ENCODE results near the gene PALD1.

The PALD1 gene

DNA sequence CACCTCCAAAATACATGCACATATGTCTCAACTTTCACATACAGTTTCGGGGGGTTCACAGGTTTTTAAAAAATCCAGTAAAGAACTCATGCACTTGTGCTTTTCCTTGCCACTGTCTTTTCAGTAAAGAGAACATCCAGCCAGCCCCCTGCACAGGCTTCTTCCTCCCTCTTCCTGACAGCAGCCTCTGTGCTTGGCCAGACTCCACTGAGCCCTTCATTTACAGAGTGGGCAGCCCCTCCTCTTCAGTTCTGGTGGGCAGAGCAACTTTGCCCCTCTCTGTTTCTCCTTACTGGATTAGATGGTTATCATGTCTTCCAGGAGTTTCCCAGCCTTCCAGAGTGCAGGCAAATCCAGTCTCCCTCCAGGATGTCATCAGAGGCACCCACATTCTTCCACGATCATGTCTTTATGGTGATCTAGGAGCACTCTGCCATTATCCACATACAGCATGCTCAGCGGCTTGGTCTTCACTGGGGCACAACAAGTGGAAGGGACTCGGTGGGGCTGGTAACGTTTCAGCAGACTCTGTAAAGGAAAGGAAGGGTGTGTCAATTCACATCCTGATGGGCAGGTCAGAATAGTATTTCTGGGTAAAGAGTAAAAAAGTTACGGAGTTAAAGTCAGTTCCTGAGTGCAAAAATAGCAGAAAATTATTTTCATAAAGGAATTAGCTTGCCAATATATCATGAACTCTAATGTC, 45.9 kb upstream of the PALD1 start:
- Histone ChIP-seq H3K4me3 (ENCODE audit: low read length) (no peak overlapping the region), H3K9me3 (ENCODE audit: control insufficient read depth, insufficient read depth, low read length) (no peaks in the 10 kb centered on the region), H4K20me1 (ENCODE audit: control insufficient read depth, insufficient read depth, low read depth, low read length) (no peaks in the 10 kb centered on the region), H3K4me2 (ENCODE audit: low read length) (no peak overlapping the region), H3K4me1 (ENCODE audit: control insufficient read depth, low read length) (no peaks in the 10 kb centered on the region), H3K9me2 (replicated peaks; ENCODE audit: control insufficient read depth, low read length) (no peaks in the 10 kb centered on the region), H3K36me3 (ENCODE audit: control insufficient read depth, low read length) (peaks cover under 1% of the 10 kb centered on the region), H3K27me3 (ENCODE audit: control insufficient read depth, low read length) (no peaks in the 10 kb centered on the region), H3K27ac (ENCODE audit: low read depth, low read length) (no peak overlapping the region), H3F3A (ENCODE audit: control insufficient read depth, insufficient read depth) (no peaks in the 10 kb centered on the region), H3K79me2 (ENCODE audit: control insufficient read depth, low read length) (no peaks in the 10 kb centered on the region)
- TF ChIP-seq, protein P1, sequence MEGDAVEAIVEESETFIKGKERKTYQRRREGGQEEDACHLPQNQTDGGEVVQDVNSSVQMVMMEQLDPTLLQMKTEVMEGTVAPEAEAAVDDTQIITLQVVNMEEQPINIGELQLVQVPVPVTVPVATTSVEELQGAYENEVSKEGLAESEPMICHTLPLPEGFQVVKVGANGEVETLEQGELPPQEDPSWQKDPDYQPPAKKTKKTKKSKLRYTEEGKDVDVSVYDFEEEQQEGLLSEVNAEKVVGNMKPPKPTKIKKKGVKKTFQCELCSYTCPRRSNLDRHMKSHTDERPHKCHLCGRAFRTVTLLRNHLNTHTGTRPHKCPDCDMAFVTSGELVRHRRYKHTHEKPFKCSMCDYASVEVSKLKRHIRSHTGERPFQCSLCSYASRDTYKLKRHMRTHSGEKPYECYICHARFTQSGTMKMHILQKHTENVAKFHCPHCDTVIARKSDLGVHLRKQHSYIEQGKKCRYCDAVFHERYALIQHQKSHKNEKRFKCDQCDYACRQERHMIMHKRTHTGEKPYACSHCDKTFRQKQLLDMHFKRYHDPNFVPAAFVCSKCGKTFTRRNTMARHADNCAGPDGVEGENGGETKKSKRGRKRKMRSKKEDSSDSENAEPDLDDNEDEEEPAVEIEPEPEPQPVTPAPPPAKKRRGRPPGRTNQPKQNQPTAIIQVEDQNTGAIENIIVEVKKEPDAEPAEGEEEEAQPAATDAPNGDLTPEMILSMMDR (IDR thresholded peaks at IDR 0.05; ENCODE audit: low read depth, low read length, poor library complexity, severe bottlenecking): no peak
- no peak for TF ChIP-seq EZH2phosphoT487 (IDR thresholded peaks at IDR 0.05; ENCODE audit: borderline replicate concordance, low read length)

DNA sequence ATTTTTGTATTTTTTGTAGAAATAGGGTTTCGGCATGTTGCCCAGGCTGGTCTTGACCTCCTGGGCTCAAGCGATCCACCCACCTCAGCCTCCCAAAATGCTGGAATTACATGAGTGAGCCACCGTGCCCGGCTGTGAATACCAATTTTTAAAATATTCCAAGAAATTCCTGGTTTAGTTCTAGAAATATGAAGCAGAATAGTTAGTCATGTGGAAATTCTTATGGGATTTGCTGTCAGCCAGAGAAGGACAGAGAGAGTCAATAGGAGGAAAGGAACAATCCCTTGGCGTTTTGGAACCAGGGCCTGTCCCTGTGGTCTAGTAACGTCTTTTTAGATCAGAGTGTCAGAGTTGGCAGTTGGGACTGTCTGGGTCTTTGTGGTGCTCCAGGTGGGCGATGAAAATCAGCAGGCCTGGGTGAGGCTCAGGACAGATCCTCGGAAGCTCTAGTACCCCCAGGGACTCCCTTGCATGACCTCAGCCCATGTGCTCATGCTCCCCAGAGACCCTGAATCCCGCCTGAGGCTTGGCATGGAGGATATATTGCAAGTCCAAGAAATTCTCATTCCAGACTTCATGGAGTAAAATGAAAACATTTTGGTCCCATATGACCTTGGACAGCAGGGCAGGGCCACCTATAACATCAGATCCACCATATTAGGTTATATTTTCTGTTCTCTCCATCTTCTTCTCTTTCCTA, 44.8 kb upstream of the PALD1 start:
- Histone ChIP-seq H3K36me3 (ENCODE audit: control insufficient read depth, low read length) (no peaks in the 10 kb centered on the region; the same call in 1 of the 2 replicates), H3K27ac (ENCODE audit: low read depth, low read length) (no peak overlapping the region), H4K20me1 (ENCODE audit: control insufficient read depth, insufficient read depth, low read depth, low read length) (no peaks in the 10 kb centered on the region), H3K27me3 (ENCODE audit: control insufficient read depth, low read length) (no peaks in the 10 kb centered on the region), H3K4me1 (ENCODE audit: control insufficient read depth, low read length) (no peaks in the 10 kb centered on the region), H3F3A (ENCODE audit: control insufficient read depth, insufficient read depth) (no peaks in the 10 kb centered on the region), H3K4me2 (ENCODE audit: low read length) (no peak overlapping the region), H3K4me3 (ENCODE audit: low read length) (no peak overlapping the region), H3K9me3 (ENCODE audit: control insufficient read depth, insufficient read depth, low read length) (no peaks in the 10 kb centered on the region), H3K79me2 (ENCODE audit: control insufficient read depth, low read length) (no peaks in the 10 kb centered on the region), H3K9me2 (replicated peaks; ENCODE audit: control insufficient read depth, low read length) (no peaks in the 10 kb centered on the region)
- TF ChIP-seq, protein P1 (IDR thresholded peaks at IDR 0.05; ENCODE audit: low read depth, low read length, poor library complexity, severe bottlenecking): no peak
- no peak for TF ChIP-seq EZH2phosphoT487 (IDR thresholded peaks at IDR 0.05; ENCODE audit: borderline replicate concordance, low read length)

DNA sequence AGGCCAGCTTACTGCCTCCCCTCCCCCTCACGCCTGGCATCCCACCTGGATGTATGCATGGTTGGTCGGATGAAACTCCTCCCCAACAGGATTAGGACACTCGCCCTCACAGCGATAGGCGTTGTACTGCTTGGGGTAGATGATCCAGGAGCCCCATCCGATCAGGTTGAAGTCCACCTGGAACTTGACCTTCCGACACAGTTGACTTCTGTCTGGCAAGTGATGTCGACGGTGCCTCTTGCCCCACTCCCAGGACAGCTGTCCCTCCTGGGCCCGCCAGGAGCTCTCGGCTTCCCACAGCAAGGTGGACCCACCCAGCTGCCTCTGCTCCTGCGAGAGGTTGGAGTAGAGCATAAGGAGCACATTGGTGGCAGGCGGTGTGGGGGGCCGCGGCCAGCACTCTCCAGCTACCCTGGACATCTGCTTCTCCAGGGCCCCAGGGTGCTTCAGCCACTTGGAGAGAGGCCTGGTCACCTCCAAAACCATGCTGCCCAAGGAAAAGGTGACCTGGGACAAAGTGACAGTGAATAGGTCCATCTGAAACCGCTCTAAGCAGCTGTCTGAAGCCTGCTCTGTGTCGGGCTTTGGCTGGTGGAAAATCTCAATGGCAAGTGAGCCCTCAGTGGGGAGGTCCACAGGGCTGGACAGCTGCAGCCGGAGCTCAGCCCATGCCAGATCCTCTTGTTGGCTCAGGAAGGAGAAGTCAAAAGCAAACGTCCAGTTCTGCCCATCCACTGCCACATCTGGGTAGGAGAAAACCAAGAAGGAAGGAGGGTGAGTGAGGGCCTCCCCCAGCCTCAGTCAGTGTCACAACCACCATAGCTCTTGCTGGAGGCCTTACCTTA, 43.1 kb upstream of the PALD1 start:
- H3K9me2 ChIP-seq (replicated peaks; ENCODE audit: control insufficient read depth, low read length): no peaks in the 10 kb centered on the region
- no peaks in the 10 kb centered on the region for H3K79me2 ChIP-seq (ENCODE audit: control insufficient read depth, low read length)
- TF ChIP-seq EZH2phosphoT487 (IDR thresholded peaks at IDR 0.05; ENCODE audit: borderline replicate concordance, low read length): no peak
- TF ChIP-seq, protein P1 (IDR thresholded peaks at IDR 0.05; ENCODE audit: low read depth, low read length, poor library complexity, severe bottlenecking): no peak

More for the DNA sequence above, 43.1 kb upstream of the PALD1 start:
- Histone ChIP-seq H3K4me3 (ENCODE audit: low read length) (no peak overlapping the region), H3K4me2 (ENCODE audit: low read length) (no peak overlapping the region), H3K27me3 (ENCODE audit: control insufficient read depth, low read length) (no peaks in the 10 kb centered on the region), H3K9me3 (ENCODE audit: control insufficient read depth, insufficient read depth, low read length) (no peaks in the 10 kb centered on the region), H3K27ac (ENCODE audit: low read depth, low read length) (no peak overlapping the region), H3K36me3 (ENCODE audit: control insufficient read depth, low read length) (no peaks in the 10 kb centered on the region), H3F3A (ENCODE audit: control insufficient read depth, insufficient read depth) (no peaks in the 10 kb centered on the region), H4K20me1 (ENCODE audit: control insufficient read depth, insufficient read depth, low read depth, low read length) (no peaks in the 10 kb centered on the region), H3K4me1 (ENCODE audit: control insufficient read depth, low read length) (no peaks in the 10 kb centered on the region)

Measured in DOHH2 (cell line).